KMS-11 (cell line): ENCODE results near the gene AP1B1.

Source experiments
- H2AFZ ChIP-seq: fragments of 200-600 bp; sonication (generic); 2 replicates; pipeline ENCODE4 v1.6.1; 2016; ENCODE audit warnings: antibody characterized with exemption, mixed run types, low read depth
- H3K27ac ChIP-seq: fragments of 200-600 bp; sonication (generic); 2 replicates; pipeline ENCODE4 v1.6.1; 2016; ENCODE audit warnings: mild to moderate bottlenecking, mixed run types
- H3K27me3 ChIP-seq: fragments of 200-600 bp; sonication (generic); 2 replicates; pipeline ENCODE4 v1.6.1; 2017; ENCODE audit warnings: mild to moderate bottlenecking, low read depth, mixed run types, moderate library complexity; ENCODE audit not compliant: insufficient read depth
- H3K36me3 ChIP-seq: fragments of 200-600 bp; sonication (generic); 2 replicates; pipeline ENCODE4 v1.6.1; 2017; ENCODE audit warnings: mild to moderate bottlenecking, mixed run types; ENCODE audit not compliant: insufficient read depth
- H3K4me1 ChIP-seq: fragments of 200-600 bp; sonication (generic); 2 replicates; pipeline ENCODE4 v1.6.1; 2016; ENCODE audit warnings: mild to moderate bottlenecking, low read depth, mixed run types; ENCODE audit not compliant: poor library complexity, severe bottlenecking
- H3K4me2 ChIP-seq: fragments of 200-600 bp; sonication (generic); 2 replicates; pipeline ENCODE4 v1.7.0; 2016; ENCODE audit warnings: mild to moderate bottlenecking, mixed run types
- H3K4me3 ChIP-seq: fragments of 200-600 bp; sonication (generic); IDR thresholded peaks from 2 replicates; pipeline ENCODE4 v1.6.1; 2017; ENCODE audit warnings: low read depth, low read length, mixed read lengths; ENCODE audit not compliant: insufficient read depth
- H3K79me2 ChIP-seq: fragments of 200-600 bp; sonication (generic); 2 replicates; pipeline ENCODE4 v1.6.1; 2016; ENCODE audit warnings: low read depth, mixed run types; ENCODE audit not compliant: insufficient read depth
- H3K9ac ChIP-seq: fragments of 200-600 bp; sonication (generic); 2 replicates; pipeline ENCODE4 v1.6.1; 2016; ENCODE audit warnings: mild to moderate bottlenecking, mixed run types
- H4K20me1 ChIP-seq: fragments of 200-600 bp; sonication (generic); 2 replicates; pipeline ENCODE4 v1.6.1; 2016; ENCODE audit warnings: mild to moderate bottlenecking, mixed run types; ENCODE audit not compliant: insufficient read depth
- CTCF ChIP-seq: fragments of 200-600 bp; sonication (generic); conservative IDR thresholded peaks from 2 replicates; pipeline ENCODE4 v1.6.1; 2017; ENCODE audit warnings: low read depth, mild to moderate bottlenecking, antibody characterized with exemption, low read length, moderate library complexity, mixed read lengths

AP1B1 gene

GRCh38 chr22:29340566-29340965 is 47.8 kb downstream of the AP1B1 start:
- no peaks in the 10 kb centered on the region for H3K27me3 ChIP-seq
- no peak overlapping the region for H3K9ac ChIP-seq
- H3K4me1 ChIP-seq, result no peaks in the 10 kb centered on the region
- H2AFZ ChIP-seq, result no peak overlapping the region
- no peak overlapping the region for H3K4me3 ChIP-seq
- no peaks in the 10 kb centered on the region for H4K20me1 ChIP-seq
- H3K79me2 ChIP-seq, result no peaks in the 10 kb centered on the region
- no peak overlapping the region for H3K27ac ChIP-seq
- no peak overlapping the region for H3K4me2 ChIP-seq
- H3K36me3 ChIP-seq, result peaks cover 2% of the 10 kb centered on the region; the same call in 1 of the 2 replicates
- TF ChIP-seq CTCF, result no peak

- Histone ChIP-seq H3K4me1 (no peaks in the 10 kb centered on the region), H3K27ac (no peak overlapping the region), H3K36me3 (peaks cover 2% of the 10 kb centered on the region; the same call in 1 of the 2 replicates), H3K4me3 (no peak overlapping the region), H3K4me2 (no peak overlapping the region), H3K27me3 (no peaks in the 10 kb centered on the region), H3K9ac (no peak overlapping the region), H2AFZ (no peak overlapping the region), H3K79me2 (no peaks in the 10 kb centered on the region), H4K20me1 (no peaks in the 10 kb centered on the region)
- TF ChIP-seq CTCF, result no peak
Measured at GRCh38 chr22:29339381-29340235, 48.8 kb downstream of the AP1B1 start.

GRCh38 chr22:29338398-29338797 is 50.0 kb downstream of the AP1B1 start:
- Histone ChIP-seq H4K20me1 (no peaks in the 10 kb centered on the region), H3K4me1 (no peaks in the 10 kb centered on the region), H3K36me3 (no peaks in the 10 kb centered on the region), H3K4me3 (no peak overlapping the region), H3K27me3 (no peaks in the 10 kb centered on the region), H3K4me2 (no peak overlapping the region), H2AFZ (no peak overlapping the region), H3K79me2 (no peaks in the 10 kb centered on the region), H3K9ac (no peak overlapping the region), H3K27ac (no peak overlapping the region)
- TF ChIP-seq CTCF, result no peak

- no peak overlapping the region for H2AFZ ChIP-seq
- no peak for TF ChIP-seq CTCF
- no peaks in the 10 kb centered on the region for H3K4me1 ChIP-seq
- H3K79me2 ChIP-seq, result no peaks in the 10 kb centered on the region
- no peaks in the 10 kb centered on the region for H3K36me3 ChIP-seq
- no peak overlapping the region for H3K4me3 ChIP-seq
- no peaks in the 10 kb centered on the region for H3K27me3 ChIP-seq
- no peak overlapping the region for H3K9ac ChIP-seq
- no peak overlapping the region for H3K27ac ChIP-seq
- no peak overlapping the region for H3K4me2 ChIP-seq
- no peaks in the 10 kb centered on the region for H4K20me1 ChIP-seq
Measured at GRCh38 chr22:29337631-29338284, 50.6 kb downstream of the AP1B1 start.
